ENCODE data around the gene BACH2. TPM values are rescaled to one million over a fixed set of nuclear protein-coding genes. Genes with fewer than 3 reads are reported as not detected.

BACH2 gene
- total and polyA plus RNA-seq, 8 donors = 0.19 to 10.8 (median 1.4) TPM; not detected in 1

GRCh38 chr6:90100059-90100665, 196.5 kb downstream of the BACH2 start:
- intact Hi-C loops (cut with DNase I; ENCODE audit: low total_unique reads) = no loop called here
- Histone ChIP-seq H3K36me3 (no peaks in the 10 kb centered on the region), H3K27me3 (no peaks in the 10 kb centered on the region), H3K4me1 (peaks cover 0 to 20% (median 3%) of the 10 kb centered on the region in 4 donors), H3K27ac (no peak overlapping the region), H3K9me3 (no peaks in the 10 kb centered on the region), H3K4me3 (no peak overlapping the region)
- no peak for DNase-seq
- TF ChIP-seq, protein P1, sequence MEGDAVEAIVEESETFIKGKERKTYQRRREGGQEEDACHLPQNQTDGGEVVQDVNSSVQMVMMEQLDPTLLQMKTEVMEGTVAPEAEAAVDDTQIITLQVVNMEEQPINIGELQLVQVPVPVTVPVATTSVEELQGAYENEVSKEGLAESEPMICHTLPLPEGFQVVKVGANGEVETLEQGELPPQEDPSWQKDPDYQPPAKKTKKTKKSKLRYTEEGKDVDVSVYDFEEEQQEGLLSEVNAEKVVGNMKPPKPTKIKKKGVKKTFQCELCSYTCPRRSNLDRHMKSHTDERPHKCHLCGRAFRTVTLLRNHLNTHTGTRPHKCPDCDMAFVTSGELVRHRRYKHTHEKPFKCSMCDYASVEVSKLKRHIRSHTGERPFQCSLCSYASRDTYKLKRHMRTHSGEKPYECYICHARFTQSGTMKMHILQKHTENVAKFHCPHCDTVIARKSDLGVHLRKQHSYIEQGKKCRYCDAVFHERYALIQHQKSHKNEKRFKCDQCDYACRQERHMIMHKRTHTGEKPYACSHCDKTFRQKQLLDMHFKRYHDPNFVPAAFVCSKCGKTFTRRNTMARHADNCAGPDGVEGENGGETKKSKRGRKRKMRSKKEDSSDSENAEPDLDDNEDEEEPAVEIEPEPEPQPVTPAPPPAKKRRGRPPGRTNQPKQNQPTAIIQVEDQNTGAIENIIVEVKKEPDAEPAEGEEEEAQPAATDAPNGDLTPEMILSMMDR (IDR thresholded peaks at IDR 0.05) = no peak
- TF ChIP-seq POLR2A (IDR thresholded peaks at IDR 0.05) (no peak), POLR2AphosphoS5 (IDR thresholded peaks at IDR 0.05) (no peak), EP300 (IDR thresholded peaks at IDR 0.05) (no peak)
- WGBS, 5 donors = 84 to 93% (median 92%) methylated on average over 3 of the region's 3 CpGs

GRCh38 chr6:90098627-90099026, 198.0 kb downstream of the BACH2 start:
- Histone ChIP-seq H3K4me1 (peaks cover 0 to 17% (median 3%) of the 10 kb centered on the region in 4 donors), H3K9me3 (no peaks in the 10 kb centered on the region), H3K4me3 (no peak overlapping the region), H3K27me3 (no peaks in the 10 kb centered on the region), H3K27ac (peak overlapping the region in 4 of 5 donors; percentile 69 to 81 (median 74)), H3K36me3 (no peaks in the 10 kb centered on the region)
- 53 to 72% (median 60%) methylated on average over 6 of the region's 6 CpGs for WGBS, 5 donors
- no peak for TF ChIP-seq EP300 (IDR thresholded peaks at IDR 0.05)
- intact Hi-C loops (cut with DNase I; ENCODE audit: low total_unique reads) = no loop called here
- peak in 1 of 2 donors; percentile 41 for DNase-seq

GRCh38 chr6:90098001-90098531, 198.6 kb downstream of the BACH2 start:
- H3K4me3 ChIP-seq = no peak overlapping the region
- peak overlapping the region in 4 of 5 donors; percentile 69 to 81 (median 74) for H3K27ac ChIP-seq
- WGBS, 5 donors = 40 to 64% (median 46%) methylated on average over 4 of the region's 4 CpGs
- no peaks in the 10 kb centered on the region for H3K27me3 ChIP-seq
- H3K36me3 ChIP-seq = no peaks in the 10 kb centered on the region
- peaks cover 0 to 17% (median 3%) of the 10 kb centered on the region in 4 donors for H3K4me1 ChIP-seq
- DNase-seq = peak in 1 of 2 donors; percentile 76
- H3K9me3 ChIP-seq = no peaks in the 10 kb centered on the region
- intact Hi-C loops (cut with DNase I; ENCODE audit: low total_unique reads) = no loop called here
- no peak for TF ChIP-seq POLR2A (IDR thresholded peaks at IDR 0.05)
- peak in 1 of 3 donors; percentile 47 for TF ChIP-seq POLR2AphosphoS5 (IDR thresholded peaks at IDR 0.05)
- TF ChIP-seq, protein P1 (IDR thresholded peaks at IDR 0.05) = peak in 1 of 7 experiments; percentile 17

DNA sequence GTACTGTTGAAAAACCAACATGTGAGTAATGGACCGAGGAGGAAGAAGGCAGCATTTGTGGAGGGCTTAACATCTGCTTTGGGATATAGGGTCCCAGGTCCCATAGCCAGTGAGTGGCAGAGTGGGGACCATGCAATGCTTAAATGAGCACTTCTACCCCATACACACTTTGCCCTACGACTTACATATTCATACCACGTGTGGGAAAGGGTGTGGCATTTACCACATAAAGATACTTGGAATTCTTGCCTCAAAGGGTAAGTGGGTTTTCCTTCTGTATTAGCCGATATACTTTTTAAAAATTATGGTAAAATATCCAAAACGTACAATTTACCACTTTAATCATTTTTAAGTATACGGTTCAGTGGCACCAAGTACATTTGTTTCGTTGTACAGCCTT, 199.3 kb downstream of the BACH2 start:
- peaks cover 0 to 17% (median 3%) of the 10 kb centered on the region in 4 donors for H3K4me1 ChIP-seq
- H3K27me3 ChIP-seq = no peaks in the 10 kb centered on the region
- TF ChIP-seq POLR2AphosphoS5 (IDR thresholded peaks at IDR 0.05) (no peak), POLR2A (IDR thresholded peaks at IDR 0.05) (no peak), EP300 (IDR thresholded peaks at IDR 0.05) (no peak)
- TF ChIP-seq, protein P1 (IDR thresholded peaks at IDR 0.05) = no peak
- H3K4me3 ChIP-seq = no peak overlapping the region
- WGBS, 5 donors = 72 to 78% (median 75%) methylated on average over 7 of the region's 7 CpGs
- H3K9me3 ChIP-seq = no peaks in the 10 kb centered on the region
- no peak for DNase-seq
- H3K36me3 ChIP-seq = no peaks in the 10 kb centered on the region
- intact Hi-C loops (cut with DNase I; ENCODE audit: low total_unique reads) = no loop called here
- H3K27ac ChIP-seq = peak overlapping the region in 4 of 5 donors; percentile 26 to 62 (median 33)

DNA sequence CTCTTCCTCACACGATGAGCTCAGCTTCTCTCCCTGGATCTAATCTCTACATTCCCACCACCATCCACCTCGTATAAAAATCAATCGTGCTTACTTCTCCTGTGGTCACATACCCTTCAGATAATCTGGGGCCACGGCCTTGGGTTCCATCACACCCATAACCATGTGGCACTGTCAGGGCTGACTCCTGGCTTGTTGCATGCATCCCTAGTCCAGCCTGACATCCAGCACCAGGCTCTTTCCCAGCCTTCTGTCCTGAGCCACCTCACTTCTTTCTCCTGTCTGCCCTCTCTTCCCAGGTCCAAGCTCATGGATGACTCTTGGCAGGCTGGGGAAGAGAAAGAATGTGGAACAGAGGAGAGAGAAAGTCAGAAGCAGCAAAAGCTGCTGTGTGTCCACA, 199.8 kb downstream of the BACH2 start:
- H3K27ac ChIP-seq = peak overlapping the region in 2 of 5 donors; percentile 10 to 62
- WGBS, 5 donors = 75 to 94% (median 90%) methylated on average over 4 of the region's 4 CpGs
- DNase-seq = no peak

More for the DNA sequence above, 199.8 kb downstream of the BACH2 start:
- Histone ChIP-seq H3K4me3 (no peak overlapping the region), H3K4me1 (peaks cover 0 to 17% (median 3%) of the 10 kb centered on the region in 4 donors), H3K9me3 (no peaks in the 10 kb centered on the region), H3K27me3 (no peaks in the 10 kb centered on the region), H3K36me3 (no peaks in the 10 kb centered on the region)
- intact Hi-C loops (cut with DNase I; ENCODE audit: low total_unique reads) = no loop called here
- TF ChIP-seq POLR2AphosphoS5 (IDR thresholded peaks at IDR 0.05) = no peak

All from stomach (tissue), 9 donors.